Calu3 (cell line): ENCODE measurements around the gene ADI1. TPM values are rescaled to one million over a fixed set of nuclear protein-coding genes. Genes with fewer than 3 reads are reported as not detected.
"Not testable (repeated sequence)": the region's sequence is repeated elsewhere in the genome, so short reads cannot be mapped to it uniquely, and the experiment has no call there.

Source experiments
- BruUV-seq: library from RNA; stranded (reverse); fragments of 400-500 nt; replicated peaks from 2 replicates; lab custom pipeline; 2021; lab: Mats Ljungman, UMichigan
- CTCF ChIA-PET: fragments of 300-600 bp; sonication (Branson Sonifier 250); formaldehyde crosslinking; loops from one replicate; lab custom pipeline; 2022; ENCODE audit warnings: antibody characterized with exemption; lab: Charles Lee
- DNase-seq: peaks from one replicate; pipeline ENCODE4 v3.0.0; 2022
- H3K27ac Mint-ChIP-seq: one replicate; pipeline ENCODE4 v1.8.0; 2022; ENCODE audit warnings: mixed read lengths; ENCODE audit not compliant: unreplicated experiment
- H3K27me3 Mint-ChIP-seq: one replicate; pipeline ENCODE4 v1.8.0; 2022; ENCODE audit warnings: mixed read lengths; ENCODE audit not compliant: unreplicated experiment
- H3K36me3 Mint-ChIP-seq: one replicate; pipeline ENCODE4 v1.8.0; 2022; ENCODE audit warnings: mild to moderate bottlenecking, moderate library complexity, mixed read lengths; ENCODE audit not compliant: insufficient read depth, unreplicated experiment
- H3K4me1 Mint-ChIP-seq: one replicate; pipeline ENCODE4 v1.8.0; 2022; ENCODE audit warnings: mild to moderate bottlenecking, low read depth, mixed read lengths; ENCODE audit not compliant: unreplicated experiment
- H3K4me3 Mint-ChIP-seq: one replicate; pipeline ENCODE4 v1.8.0; 2022; ENCODE audit warnings: mild to moderate bottlenecking, low read depth, moderate library complexity, mixed read lengths; ENCODE audit not compliant: unreplicated experiment
- H3K9me3 Mint-ChIP-seq: one replicate; pipeline ENCODE4 v1.8.0; 2022; ENCODE audit warnings: low read depth, mixed read lengths; ENCODE audit not compliant: unreplicated experiment
- intact Hi-C: fragments of 100-400 bp; cut with micrococcal nuclease; formaldehyde crosslinking; loops from one replicate; pipeline ENCODE4 v1.10.0; 2022; ENCODE audit not compliant: unreplicated experiment
- total RNA-seq: library from RNA; stranded (reverse); gene quantifications from 2 replicates; pipeline ENCODE4 v1.2.3, GENCODE V29; 2022
- TF ChIP-seq, protein P1 (sequence below): fragments of 200-600 bp; IDR thresholded peaks from one replicate; pipeline ENCODE4 v1.8.0; 2022; ENCODE audit warnings: antibody characterized with exemption; ENCODE audit not compliant: unreplicated experiment

ADI1 gene
- total RNA-seq, 1 experiment from 2014 or later = 32.6 TPM

DNA sequence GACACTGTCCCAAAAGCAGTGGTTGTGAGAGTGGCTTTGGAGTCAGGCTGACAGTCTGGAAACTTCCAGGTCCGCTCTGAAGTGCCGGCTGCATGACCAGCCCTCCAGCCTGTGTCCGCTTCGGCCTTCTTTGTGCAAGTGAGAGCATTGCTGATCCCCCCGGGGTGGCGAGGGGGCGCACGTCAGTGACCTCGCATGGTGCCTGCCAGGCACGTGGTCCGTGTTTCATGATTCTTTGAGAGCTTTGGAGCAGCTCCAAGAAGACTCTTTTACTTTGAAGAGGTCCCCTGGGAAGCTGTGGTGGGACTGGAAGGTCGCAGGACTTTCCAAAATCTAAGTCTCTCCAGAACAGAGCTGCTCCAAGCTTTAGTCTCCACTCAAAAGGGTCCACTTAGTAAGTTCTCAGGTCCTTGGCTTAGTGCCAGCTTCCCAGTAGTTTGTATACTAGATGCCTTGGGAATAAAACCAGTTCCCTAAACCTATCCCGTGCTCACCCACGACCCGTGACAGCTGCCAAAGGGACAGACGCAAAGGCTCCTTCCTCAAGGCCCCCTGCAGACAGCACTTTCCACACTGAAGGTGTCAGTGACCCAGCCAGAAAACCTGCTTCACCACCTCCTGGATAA is 68.8 kb downstream of the ADI1 start:
- TF ChIP-seq, protein P1, sequence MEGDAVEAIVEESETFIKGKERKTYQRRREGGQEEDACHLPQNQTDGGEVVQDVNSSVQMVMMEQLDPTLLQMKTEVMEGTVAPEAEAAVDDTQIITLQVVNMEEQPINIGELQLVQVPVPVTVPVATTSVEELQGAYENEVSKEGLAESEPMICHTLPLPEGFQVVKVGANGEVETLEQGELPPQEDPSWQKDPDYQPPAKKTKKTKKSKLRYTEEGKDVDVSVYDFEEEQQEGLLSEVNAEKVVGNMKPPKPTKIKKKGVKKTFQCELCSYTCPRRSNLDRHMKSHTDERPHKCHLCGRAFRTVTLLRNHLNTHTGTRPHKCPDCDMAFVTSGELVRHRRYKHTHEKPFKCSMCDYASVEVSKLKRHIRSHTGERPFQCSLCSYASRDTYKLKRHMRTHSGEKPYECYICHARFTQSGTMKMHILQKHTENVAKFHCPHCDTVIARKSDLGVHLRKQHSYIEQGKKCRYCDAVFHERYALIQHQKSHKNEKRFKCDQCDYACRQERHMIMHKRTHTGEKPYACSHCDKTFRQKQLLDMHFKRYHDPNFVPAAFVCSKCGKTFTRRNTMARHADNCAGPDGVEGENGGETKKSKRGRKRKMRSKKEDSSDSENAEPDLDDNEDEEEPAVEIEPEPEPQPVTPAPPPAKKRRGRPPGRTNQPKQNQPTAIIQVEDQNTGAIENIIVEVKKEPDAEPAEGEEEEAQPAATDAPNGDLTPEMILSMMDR = no peak
- CTCF ChIA-PET = no interaction called here
- Mint-ChIP-seq H3K9me3 (no peaks in the 10 kb centered on the region), H3K4me1 (no peaks in the 10 kb centered on the region), H3K36me3 (peaks cover 13% of the 10 kb centered on the region), H3K27ac (no peak overlapping the region), H3K27me3 (no peaks in the 10 kb centered on the region), H3K4me3 (no peak overlapping the region)
- intact Hi-C loops = no loop called here
- no peak for DNase-seq
- BruUV-seq = no TSS peak

DNA sequence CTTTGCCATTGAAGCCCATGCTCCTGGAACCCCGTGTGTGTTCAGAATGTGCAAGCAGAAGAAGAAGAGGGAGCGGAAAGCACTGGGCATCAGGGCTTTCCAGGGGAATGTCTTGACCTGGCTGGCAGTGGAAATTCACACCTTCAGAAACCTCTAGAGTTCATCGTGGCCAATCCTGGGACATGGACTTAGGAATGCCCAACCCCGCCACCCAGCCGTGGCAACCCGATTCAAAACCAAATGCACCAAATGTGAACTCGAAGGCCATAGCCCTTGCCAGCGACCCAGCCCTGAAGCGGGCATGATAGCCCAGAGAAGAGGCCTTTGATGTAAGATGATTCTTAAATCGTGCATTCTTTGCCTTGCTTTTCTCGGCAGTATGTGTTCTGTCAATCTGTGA is 69.4 kb downstream of the ADI1 start:
- no peaks in the 10 kb centered on the region for H3K9me3 Mint-ChIP-seq
- H3K4me1 Mint-ChIP-seq = no peaks in the 10 kb centered on the region
- H3K27me3 Mint-ChIP-seq = no peaks in the 10 kb centered on the region
- BruUV-seq = no TSS peak
- TF ChIP-seq, protein P1 = no peak
- no peak overlapping the region for H3K4me3 Mint-ChIP-seq
- H3K27ac Mint-ChIP-seq = no peak overlapping the region
- DNase-seq = no peak
- intact Hi-C loops = no loop called here
- H3K36me3 Mint-ChIP-seq = peaks cover 17% of the 10 kb centered on the region
- CTCF ChIA-PET = no interaction called here

DNA sequence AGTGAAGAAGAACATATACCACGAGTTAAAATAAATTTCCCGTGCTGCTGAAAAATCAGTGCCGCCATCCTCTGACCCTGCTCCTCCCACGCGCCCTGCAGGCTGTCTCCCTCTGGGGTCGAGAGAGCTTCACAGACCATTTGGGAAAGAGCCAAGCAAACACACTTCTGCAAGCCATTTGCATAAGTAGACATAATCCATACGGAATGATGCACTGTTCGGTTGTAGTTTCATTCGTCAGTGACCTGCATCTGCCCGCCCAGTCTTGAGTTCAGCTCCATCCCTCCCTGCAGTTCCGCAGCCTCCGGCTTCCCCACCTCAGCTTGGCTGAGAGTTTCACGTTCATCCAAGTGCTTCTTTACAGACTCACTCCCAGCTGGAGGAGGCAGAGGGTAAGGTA is 70.2 kb downstream of the ADI1 start:
- Mint-ChIP-seq H3K27ac (no peak overlapping the region), H3K9me3 (no peaks in the 10 kb centered on the region), H3K4me1 (no peaks in the 10 kb centered on the region), H3K36me3 (peaks cover 17% of the 10 kb centered on the region), H3K4me3 (no peak overlapping the region), H3K27me3 (no peaks in the 10 kb centered on the region)
- TF ChIP-seq, protein P1 = no peak
- CTCF ChIA-PET = no interaction called here
- intact Hi-C loops = no loop called here
- no peak for DNase-seq
- no TSS peak for BruUV-seq

DNA sequence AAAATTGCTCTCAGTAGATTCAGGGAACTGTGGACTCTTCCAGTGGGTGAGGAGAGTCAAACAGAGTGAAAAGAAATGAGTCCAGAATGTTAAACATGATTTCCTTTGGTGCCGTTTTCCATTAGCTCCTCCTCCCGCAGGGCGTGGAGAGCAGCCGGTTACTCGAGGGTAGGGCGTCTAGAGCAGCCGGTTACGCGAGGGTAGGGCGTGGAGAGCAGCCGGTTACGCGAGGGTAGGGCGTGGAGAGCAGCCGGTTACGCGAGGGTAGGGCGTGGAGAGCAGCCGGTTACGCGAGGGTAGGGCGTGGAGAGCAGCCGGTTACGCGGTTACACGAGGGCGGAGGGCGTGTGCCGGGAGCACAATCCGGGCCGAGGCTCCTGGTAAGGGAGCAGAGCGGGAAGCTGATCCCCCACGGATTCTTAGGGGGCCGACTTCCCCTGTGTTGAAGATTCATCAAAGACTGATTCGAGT is 70.9 kb downstream of the ADI1 start:
- H3K4me1 Mint-ChIP-seq, H3K9me3 Mint-ChIP-seq, BruUV-seq, H3K4me3 Mint-ChIP-seq, H3K27me3 Mint-ChIP-seq, H3K27ac Mint-ChIP-seq, CTCF ChIA-PET, DNase-seq, intact Hi-C loops: not testable (repeated sequence)
- peaks cover 20% of the 10 kb centered on the region for H3K36me3 Mint-ChIP-seq

DNA sequence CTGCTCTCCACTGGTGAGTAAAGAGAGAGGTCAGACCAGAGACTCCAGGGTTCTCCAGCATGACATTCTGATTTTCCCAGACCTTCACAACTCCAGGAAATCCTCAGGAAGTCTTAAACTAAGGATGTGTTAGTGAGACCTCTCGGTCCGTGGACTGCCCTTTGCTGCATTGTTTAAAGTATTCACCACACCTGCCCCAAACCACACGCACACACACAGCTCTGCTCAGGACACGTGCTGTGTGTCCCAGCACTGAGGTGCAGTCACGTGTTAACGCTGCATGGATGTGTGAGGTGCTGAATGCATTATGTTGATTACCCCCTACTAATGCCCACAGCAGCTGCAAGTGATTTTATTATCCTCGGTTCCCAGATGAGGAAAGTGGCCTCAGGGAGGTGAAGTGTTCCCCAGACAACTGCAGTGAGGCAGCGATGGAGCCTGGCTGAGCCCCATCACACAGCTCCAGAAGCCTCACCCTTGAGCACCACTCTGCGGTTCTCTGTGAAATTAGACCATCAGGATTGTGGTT is 71.5 kb downstream of the ADI1 start:
- CTCF ChIA-PET = no interaction called here
- peaks cover 20% of the 10 kb centered on the region for H3K36me3 Mint-ChIP-seq
- no TSS peak for BruUV-seq
- DNase-seq = no peak
- no peak overlapping the region for H3K4me3 Mint-ChIP-seq
- no peaks in the 10 kb centered on the region for H3K9me3 Mint-ChIP-seq
- intact Hi-C loops = no loop called here
- no peaks in the 10 kb centered on the region for H3K27me3 Mint-ChIP-seq
- no peaks in the 10 kb centered on the region for H3K4me1 Mint-ChIP-seq
- H3K27ac Mint-ChIP-seq = no peak overlapping the region
- TF ChIP-seq, protein P1 = no peak
